SJCRH30 (cell line): ENCODE data around the gene LYSMD4. TPM values are rescaled to one million over a fixed set of nuclear protein-coding genes. Genes with fewer than 3 reads are reported as not detected.

Experiments used
- DNase-seq, 2 experiments: peaks; one replicate each; pipeline ENCODE4 v3.0.0-alpha.2; 2015 to 2020
- H3K27ac ChIP-seq: fragments of 250-450 bp; sonication (Bioruptor Pico); 2 replicates; pipeline ENCODE4 v1.5.1; 2020; ENCODE audit warnings: mild to moderate bottlenecking, moderate library complexity
- H3K27me3 ChIP-seq: fragments of 250-450 bp; sonication (Bioruptor Pico); 2 replicates; pipeline ENCODE4 v1.5.1; 2020; ENCODE audit warnings: mild to moderate bottlenecking, moderate library complexity
- H3K36me3 ChIP-seq: fragments of 250-450 bp; sonication (Bioruptor Pico); 2 replicates; pipeline ENCODE4 v1.5.1; 2020; ENCODE audit warnings: mild to moderate bottlenecking, moderate library complexity
- H3K4me1 ChIP-seq: fragments of 250-450 bp; sonication (Bioruptor Pico); 2 replicates; pipeline ENCODE4 v1.5.1; 2020; ENCODE audit warnings: mild to moderate bottlenecking, moderate library complexity
- H3K4me3 ChIP-seq: fragments of 250-450 bp; sonication (Bioruptor Pico); 2 replicates; pipeline ENCODE4 v1.5.1; 2020; ENCODE audit warnings: mild to moderate bottlenecking, moderate library complexity
- H3K9me3 ChIP-seq: fragments of 250-450 bp; sonication (Bioruptor Pico); replicated peaks from 2 replicates; pipeline ENCODE4 v1.5.1; 2020; ENCODE audit warnings: mild to moderate bottlenecking, moderate library complexity
- total RNA-seq: library from RNA; depleted of rRNA; stranded (reverse); fragments of >200 nt; shearing (Covaris generic); gene quantifications from 2 replicates; pipeline ENCODE4 v1.2.3, GENCODE V29; 2014

The LYSMD4 gene
- total RNA-seq, 1 experiment from 2014 or later, result 7.7 TPM

DNA sequence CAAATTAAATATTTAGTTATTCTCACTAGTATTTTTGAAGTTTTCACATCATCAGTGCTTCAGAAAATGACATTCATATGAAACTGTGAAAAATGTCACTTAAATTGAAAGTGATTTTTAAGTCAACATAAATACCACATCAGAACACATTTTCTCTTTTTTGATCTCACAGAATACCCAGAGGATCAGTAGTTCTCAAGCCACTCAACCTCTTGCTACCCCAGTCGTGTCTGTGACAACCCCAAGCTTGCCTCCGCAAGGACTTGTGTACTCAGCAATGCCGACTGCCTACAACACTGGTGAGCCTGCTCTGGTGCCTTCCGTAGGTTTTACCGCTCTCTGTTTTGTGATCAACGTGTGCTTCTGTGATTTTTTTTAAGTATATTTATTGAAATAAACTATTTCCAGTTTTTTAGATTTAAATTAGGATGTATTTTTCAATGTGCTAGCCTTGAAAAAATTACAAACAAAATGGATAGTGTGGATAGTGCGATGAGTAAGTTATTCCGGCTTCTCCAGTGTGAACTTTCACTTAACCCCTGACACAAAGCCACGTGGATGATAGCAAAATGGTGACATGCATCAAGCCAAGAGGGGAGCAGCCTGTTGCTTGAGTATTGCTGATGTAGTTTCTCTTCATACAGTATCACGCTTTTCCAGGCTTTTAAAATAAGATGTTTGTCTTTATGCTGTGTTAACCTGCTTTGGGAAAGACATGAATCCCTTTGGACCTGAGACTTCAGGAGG lies 26.5 kb downstream of the LYSMD4 start:
- Histone ChIP-seq H3K27ac (no peak overlapping the region), H3K36me3 (peaks cover 12% of the 10 kb centered on the region), H3K4me3 (no peak overlapping the region), H3K9me3 (no peaks in the 10 kb centered on the region), H3K27me3 (no peaks in the 10 kb centered on the region), H3K4me1 (peaks cover 14% of the 10 kb centered on the region)
- no peak for DNase-seq

DNA sequence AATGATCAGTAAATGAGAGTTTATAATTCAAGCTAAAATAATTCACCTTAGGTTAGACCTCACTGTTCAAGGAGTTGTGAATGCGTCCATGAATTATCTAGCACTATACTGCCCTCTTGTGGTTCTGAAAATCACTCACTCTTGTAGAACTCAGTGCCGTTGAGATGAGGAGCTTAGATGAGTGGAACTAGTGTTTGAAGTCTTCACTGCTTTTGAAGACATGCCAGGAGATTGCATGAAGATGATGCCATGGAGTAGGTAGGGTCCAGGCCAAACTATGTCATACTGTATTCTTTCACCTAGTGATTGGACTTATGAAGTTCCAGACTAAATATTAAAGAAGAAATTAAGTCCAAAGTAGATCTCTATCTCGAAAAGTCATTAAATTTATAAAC lies 28.8 kb downstream of the LYSMD4 start:
- Histone ChIP-seq H3K27me3 (no peaks in the 10 kb centered on the region), H3K9me3 (no peaks in the 10 kb centered on the region), H3K4me1 (peaks cover 14% of the 10 kb centered on the region), H3K36me3 (no peaks in the 10 kb centered on the region; the same call in 1 of the 2 replicates), H3K27ac (no peak overlapping the region), H3K4me3 (no peak overlapping the region)
- peak; percentile 48 to 91 for DNase-seq

DNA sequence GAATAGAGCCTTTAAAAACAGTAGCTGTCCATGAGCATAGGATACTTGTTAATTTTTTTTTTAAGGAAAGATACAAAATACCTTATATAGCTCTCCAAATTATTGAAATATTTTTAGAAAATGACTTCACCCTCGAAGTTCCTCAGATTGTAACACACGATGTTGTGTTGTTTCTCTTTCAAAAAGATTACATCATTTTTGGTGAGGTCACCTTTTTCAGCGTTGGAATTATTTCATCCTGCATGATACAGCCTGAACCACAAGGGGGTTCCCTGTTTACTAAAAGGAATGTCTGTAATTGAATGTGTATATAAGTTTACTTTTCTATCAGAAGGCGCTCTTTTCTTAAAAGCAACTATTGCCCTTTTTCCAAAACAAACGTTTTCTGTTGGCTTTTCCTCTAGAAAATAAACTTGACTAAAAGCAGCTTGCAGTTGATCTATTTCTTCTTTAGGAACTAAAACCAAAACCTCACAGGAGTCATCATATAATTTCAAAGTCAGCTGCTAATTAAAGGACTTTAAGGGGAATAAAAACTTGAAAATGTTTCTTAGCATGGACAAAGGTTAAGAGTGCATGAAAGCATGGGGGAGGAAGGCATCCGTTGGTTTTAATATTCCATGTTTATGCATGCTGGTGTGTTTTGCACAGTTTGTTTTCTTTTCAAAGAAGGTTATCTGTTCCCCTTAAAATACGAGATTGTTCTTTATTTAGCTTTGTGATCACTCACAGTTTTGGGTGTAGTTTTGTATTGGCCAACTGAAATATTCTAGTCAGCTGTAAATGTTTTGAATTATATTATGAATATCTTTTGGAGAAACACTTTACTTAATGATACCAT lies 29.4 kb downstream of the LYSMD4 start:
- H3K4me3 ChIP-seq, result no peak overlapping the region
- DNase-seq, result peak; percentile 38 to 78
- H3K27me3 ChIP-seq, result no peaks in the 10 kb centered on the region
- peak overlapping the region; percentile 54 for H3K27ac ChIP-seq
- H3K4me1 ChIP-seq, result peaks cover 14% of the 10 kb centered on the region
- H3K9me3 ChIP-seq, result no peaks in the 10 kb centered on the region
- H3K36me3 ChIP-seq, result no peaks in the 10 kb centered on the region

DNA sequence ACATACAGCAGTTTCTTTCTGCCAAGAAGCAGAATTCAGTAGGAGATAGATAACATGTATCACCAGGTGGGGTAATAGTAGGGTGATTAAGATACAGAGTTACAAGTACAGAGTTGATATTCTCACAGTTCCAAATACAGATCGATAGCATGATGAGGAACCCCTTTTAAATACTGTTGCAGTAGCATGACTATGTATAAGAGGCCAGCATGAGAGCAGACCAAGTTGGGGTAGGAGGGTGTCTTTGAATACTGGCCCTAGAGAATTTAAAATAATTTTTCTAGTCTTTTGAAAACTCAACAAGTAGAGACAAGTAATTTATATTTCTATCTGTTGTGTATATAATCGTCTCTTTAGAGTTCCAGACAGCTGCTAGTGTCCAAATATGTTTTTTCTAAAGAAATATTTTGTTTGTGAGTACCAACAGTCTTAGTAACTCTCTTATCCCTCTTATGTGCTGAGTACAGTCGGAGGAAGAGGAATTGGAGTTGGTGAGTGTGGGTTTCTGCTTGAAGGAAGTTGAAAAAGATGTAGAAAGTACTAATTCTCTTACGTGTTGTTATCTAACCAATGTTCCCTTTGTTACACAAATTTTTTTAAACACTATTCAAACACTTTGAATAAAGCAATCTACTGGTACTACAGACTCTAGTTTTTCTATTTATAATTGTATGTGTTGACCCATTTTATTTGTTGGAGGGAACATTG lies 30.2 kb downstream of the LYSMD4 start:
- H3K27ac ChIP-seq, result peak overlapping the region; percentile 54
- no peaks in the 10 kb centered on the region for H3K27me3 ChIP-seq
- peaks cover 11% of the 10 kb centered on the region for H3K4me1 ChIP-seq
- no peak for DNase-seq
- H3K9me3 ChIP-seq, result no peaks in the 10 kb centered on the region
- H3K4me3 ChIP-seq, result no peak overlapping the region
- no peaks in the 10 kb centered on the region for H3K36me3 ChIP-seq

DNA sequence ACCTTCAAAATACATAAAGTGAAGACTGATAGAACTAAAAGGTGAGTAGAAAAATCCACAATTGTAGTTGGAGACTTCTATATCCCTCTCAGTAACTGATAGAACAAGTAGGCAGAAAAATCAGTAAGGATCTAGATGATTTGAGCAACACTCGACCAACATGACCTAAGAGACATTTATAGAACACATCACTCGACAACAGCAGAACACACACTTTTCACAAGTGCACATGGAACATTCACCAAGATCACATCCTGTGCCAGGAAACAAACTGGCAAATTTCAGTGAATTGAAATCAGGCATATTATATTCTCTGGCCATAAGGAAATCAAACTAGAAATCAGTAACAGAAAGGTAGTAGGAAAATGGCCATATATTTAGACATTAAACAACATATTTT lies 37.1 kb downstream of the LYSMD4 start:
- Histone ChIP-seq H3K36me3 (peaks cover 33% of the 10 kb centered on the region), H3K9me3 (no peaks in the 10 kb centered on the region), H3K4me1 (no peaks in the 10 kb centered on the region), H3K27ac (no peak overlapping the region), H3K4me3 (no peak overlapping the region), H3K27me3 (no peaks in the 10 kb centered on the region)
- no peak for DNase-seq

DNA sequence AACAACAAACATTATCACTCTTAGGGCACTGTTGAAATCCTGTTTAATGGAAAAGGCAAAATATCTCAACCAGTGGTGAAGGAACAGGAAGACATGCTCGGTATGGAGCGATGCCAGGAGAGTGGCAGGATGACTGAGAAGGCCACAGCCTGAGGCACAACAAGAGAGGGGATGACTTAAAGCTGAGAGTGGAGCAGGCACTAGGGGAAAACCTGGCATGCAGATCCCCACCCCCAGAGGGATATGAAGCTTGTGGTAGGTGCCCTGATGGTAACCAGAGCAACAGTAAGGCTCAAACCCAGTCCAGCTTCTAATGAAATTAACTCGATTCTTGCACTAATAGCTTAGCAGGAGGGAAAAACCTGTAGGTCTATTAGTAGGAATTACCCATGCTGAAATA lies 40.4 kb downstream of the LYSMD4 start:
- Histone ChIP-seq H3K9me3 (no peaks in the 10 kb centered on the region), H3K4me3 (no peak overlapping the region), H3K4me1 (no peaks in the 10 kb centered on the region), H3K27me3 (no peaks in the 10 kb centered on the region), H3K36me3 (peaks cover 36% of the 10 kb centered on the region), H3K27ac (no peak overlapping the region)
- no peak for DNase-seq

DNA sequence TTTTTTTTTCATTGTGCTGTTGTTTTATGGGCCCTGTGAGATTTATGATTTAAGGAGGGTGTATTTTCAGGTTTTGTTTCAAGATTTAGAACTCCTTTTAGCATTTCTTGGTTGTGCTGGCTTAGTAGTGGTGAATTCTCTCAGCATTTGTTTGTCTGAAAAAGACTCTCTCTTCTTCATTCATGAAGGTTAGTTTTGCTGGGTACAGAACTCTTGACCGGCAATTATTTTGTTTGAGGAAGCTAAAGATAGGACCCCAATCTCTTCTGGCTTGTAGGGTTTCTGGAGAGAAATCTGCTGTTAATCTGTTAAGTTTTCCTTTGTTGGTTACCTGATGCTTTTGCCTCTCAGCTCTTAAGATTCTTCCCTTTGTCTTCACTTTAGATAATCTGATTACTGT lies 46.9 kb downstream of the LYSMD4 start:
- Histone ChIP-seq H3K27me3 (no peaks in the 10 kb centered on the region), H3K9me3 (peaks cover 13% of the 10 kb centered on the region), H3K36me3 (peaks cover 8% of the 10 kb centered on the region), H3K27ac (no peak overlapping the region), H3K4me1 (peaks cover 4% of the 10 kb centered on the region; the same call in 1 of the 2 replicates), H3K4me3 (no peak overlapping the region)
- DNase-seq, result no peak

DNA sequence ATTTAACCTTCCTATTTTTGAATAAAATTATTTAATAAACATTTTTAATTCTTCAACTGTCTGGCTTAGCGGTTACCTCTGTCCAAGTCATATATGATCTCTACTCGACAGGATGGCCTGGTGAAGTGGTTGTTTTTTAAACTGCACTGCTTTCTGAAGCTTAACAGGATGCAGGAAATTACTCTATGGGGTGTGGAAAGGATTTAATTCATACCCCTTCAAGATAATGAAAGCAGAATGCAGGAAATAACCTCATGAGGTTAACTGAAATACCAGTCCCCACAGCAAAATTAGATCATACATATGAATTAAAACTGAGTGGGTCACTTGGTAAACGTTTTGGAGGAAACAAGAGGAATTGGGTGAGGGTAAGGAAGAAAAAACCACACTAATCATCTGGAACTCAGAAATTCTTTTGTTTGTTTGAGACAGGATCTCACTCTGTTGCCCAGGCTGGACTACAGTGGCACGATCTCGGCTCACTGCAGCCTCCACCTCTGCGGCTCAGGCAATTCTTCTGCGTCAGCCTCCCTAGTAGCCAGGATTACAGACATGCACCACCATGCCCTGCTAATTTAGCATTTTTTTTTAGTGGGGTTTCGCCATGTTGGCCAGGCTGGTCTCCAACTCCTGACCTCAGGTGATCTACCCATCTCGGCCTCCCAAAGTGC lies 50.1 kb downstream of the LYSMD4 start:
- no peaks in the 10 kb centered on the region for H3K27me3 ChIP-seq

DNA sequence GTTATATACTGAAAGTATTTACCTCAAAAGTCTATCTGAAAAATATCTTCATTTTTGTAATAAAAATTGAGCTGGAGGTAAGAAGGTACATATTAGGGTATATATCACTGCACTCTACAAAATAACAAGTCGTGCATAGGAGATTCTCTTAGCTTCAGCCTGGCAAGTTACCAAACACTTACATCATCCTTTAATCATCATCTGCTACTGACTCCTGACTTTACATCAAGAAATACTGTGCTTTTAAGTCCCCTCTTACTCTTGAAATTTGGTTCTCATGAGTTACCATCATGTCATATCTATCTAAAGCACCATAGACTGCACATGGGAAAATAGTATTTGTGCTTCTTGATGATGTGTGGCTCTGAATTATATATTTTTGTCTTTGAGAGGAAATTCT lies 50.8 kb downstream of the LYSMD4 start:
- Histone ChIP-seq H3K4me3 (no peak overlapping the region), H3K9me3 (peaks cover 13% of the 10 kb centered on the region), H3K36me3 (peaks cover 22% of the 10 kb centered on the region), H3K27me3 (no peaks in the 10 kb centered on the region), H3K4me1 (peaks cover 4% of the 10 kb centered on the region; the same call in 1 of the 2 replicates), H3K27ac (no peak overlapping the region)
- peak in 1 of 2 experiments; percentile 42 for DNase-seq

More for the DNA sequence above, 50.1 kb downstream of the LYSMD4 start:
- no peak for DNase-seq
- no peak overlapping the region for H3K27ac ChIP-seq
- peaks cover 13% of the 10 kb centered on the region for H3K9me3 ChIP-seq
- H3K4me1 ChIP-seq, result peaks cover 4% of the 10 kb centered on the region; the same call in 1 of the 2 replicates
- no peak overlapping the region for H3K4me3 ChIP-seq
- peaks cover 20% of the 10 kb centered on the region for H3K36me3 ChIP-seq

DNA sequence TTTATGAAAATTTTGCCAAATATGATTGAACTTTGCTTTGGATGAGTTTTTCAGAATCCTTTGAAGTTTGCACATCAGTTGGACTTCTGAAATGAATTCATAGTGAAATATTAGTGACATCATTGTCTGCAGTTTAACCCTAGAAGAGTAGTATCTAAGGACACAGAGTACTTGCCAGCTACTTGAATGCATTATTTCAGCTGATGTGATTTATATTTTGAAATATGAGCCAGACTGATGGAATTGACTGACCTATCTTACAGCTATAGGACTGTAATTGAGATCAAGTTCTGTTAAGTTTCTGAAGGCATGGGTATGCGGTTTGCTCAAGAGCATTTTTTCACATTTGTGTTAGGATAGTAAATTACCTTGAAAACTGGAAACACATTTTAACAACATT lies 51.2 kb downstream of the LYSMD4 start:
- Histone ChIP-seq H3K27me3 (no peaks in the 10 kb centered on the region), H3K9me3 (peaks cover 13% of the 10 kb centered on the region), H3K4me3 (no peak overlapping the region), H3K4me1 (peaks cover 4% of the 10 kb centered on the region; the same call in 1 of the 2 replicates), H3K27ac (no peak overlapping the region), H3K36me3 (peaks cover 26% of the 10 kb centered on the region)
- no peak for DNase-seq

DNA sequence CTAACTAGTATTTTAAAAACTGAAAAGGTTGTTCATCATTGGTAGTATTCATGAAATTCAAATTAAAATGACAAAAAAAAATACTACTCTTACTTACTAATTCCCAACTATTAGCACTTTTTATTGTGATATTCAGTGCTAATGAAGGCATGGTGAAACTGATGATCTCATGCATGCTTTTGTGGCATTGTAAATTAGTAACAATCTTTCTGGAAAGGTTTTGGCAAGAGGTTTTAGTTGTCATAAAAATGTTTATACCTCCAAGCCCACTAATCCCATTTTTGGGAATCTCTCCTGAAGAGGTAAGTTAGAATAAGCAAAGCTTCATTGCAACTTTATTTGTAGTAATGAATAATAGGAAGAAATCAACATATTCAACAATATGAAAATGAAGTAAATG lies 53.0 kb downstream of the LYSMD4 start:
- Histone ChIP-seq H3K27me3 (no peaks in the 10 kb centered on the region), H3K27ac (no peak overlapping the region), H3K9me3 (no peaks in the 10 kb centered on the region; the same call in 1 of the 2 replicates), H3K36me3 (peaks cover 26% of the 10 kb centered on the region), H3K4me1 (peaks cover 4% of the 10 kb centered on the region; the same call in 1 of the 2 replicates), H3K4me3 (no peak overlapping the region)
- no peak for DNase-seq

DNA sequence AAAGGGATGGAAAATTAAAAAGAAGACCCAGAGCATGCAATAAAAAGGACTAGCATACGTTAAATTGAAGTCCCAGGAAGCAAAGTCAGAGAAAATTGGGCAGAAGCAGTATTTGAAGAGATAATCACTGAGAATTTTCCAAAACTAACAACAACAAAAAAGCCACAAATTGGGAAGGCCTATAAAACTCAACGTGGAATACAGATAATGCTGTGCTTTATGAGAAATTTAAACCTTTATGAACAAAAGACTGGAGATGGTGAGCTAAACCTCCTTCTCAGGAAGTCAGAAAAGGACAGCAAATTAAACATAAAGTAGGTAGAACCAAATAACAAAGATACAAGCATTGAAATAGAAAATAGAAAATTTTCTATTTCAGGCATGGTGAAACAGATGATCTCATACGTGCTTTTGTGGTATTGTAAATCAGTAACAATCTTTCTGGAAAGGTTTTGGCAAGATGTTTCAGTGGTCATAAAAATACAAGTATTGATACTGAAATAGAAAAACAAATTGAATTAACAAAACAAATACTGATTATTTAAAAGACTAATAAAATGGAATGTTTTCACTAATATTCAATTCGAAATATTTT lies 55.6 kb downstream of the LYSMD4 start:
- H3K4me1 ChIP-seq, result no peaks in the 10 kb centered on the region
- no peaks in the 10 kb centered on the region; the same call in 1 of the 2 replicates for H3K9me3 ChIP-seq
- no peak overlapping the region for H3K4me3 ChIP-seq
- H3K27me3 ChIP-seq, result no peaks in the 10 kb centered on the region
- no peak overlapping the region for H3K27ac ChIP-seq
- no peak for DNase-seq
- peaks cover 31% of the 10 kb centered on the region for H3K36me3 ChIP-seq
